Fibroblast of lung (primary cell): ENCODE measurements around the gene FMNL1. TPM values are rescaled to one million over a fixed set of nuclear protein-coding genes. Genes with fewer than 3 reads are reported as not detected.

Source experiments
- DNase-seq, 2 donors: peaks; one replicate each; pipeline versions ENCODE4 v3.0.0 to v3.0.0-alpha.2; 2010; ENCODE audit warnings: low read depth in 2 of 2
- H2AFZ ChIP-seq: 2 replicates; pipeline ENCODE4 v1.5.1; 2012; ENCODE audit warnings: low read length, control low read depth, inconsistent platforms
- H3K27ac ChIP-seq: 2 replicates; pipeline ENCODE4 v1.5.1; 2011; ENCODE audit warnings: low read length, control low read depth; ENCODE audit not compliant: insufficient read depth
- H3K27me3 ChIP-seq: 2 replicates; pipeline ENCODE4 v1.5.1; 2011; ENCODE audit warnings: mild to moderate bottlenecking, low read length; ENCODE audit not compliant: control insufficient read depth, insufficient read depth
- H3K36me3 ChIP-seq: 2 replicates; pipeline ENCODE4 v1.5.1; 2011; ENCODE audit warnings: low read length; ENCODE audit not compliant: control insufficient read depth, insufficient read depth
- H3K4me1 ChIP-seq: 2 replicates; pipeline ENCODE4 v1.5.1; 2011; ENCODE audit warnings: low read length; ENCODE audit not compliant: control insufficient read depth, insufficient read depth; ENCODE audit errors: extremely low read depth
- H3K4me2 ChIP-seq: 2 replicates; pipeline ENCODE4 v1.5.1; 2011; ENCODE audit warnings: low read length, control low read depth; ENCODE audit not compliant: insufficient read depth; ENCODE audit errors: extremely low read depth
- H3K4me3 ChIP-seq, 4 experiments: fragments of 200-600 bp in 1 of 4; sonication (generic) in 1 of 4; replicated peaks in 1 of 4; 2 replicates each; pipeline ENCODE4 v1.5.1; 2011 to 2016; ENCODE audit warnings: low read length in 4 of 4, low read depth in 3 of 4, mild to moderate bottlenecking in 3 of 4, control low read depth in 2 of 4, inconsistent platforms in 1 of 4, mixed read lengths in 1 of 4; ENCODE audit not compliant: insufficient read depth in 1 of 4; ENCODE audit errors: control extremely low read depth in 1 of 4
- H3K79me2 ChIP-seq: 2 replicates; pipeline ENCODE4 v1.5.1; 2012; ENCODE audit warnings: mild to moderate bottlenecking, low read length, inconsistent platforms; ENCODE audit not compliant: control insufficient read depth, insufficient read depth
- H3K9ac ChIP-seq: 2 replicates; pipeline ENCODE4 v1.5.1; 2011; ENCODE audit warnings: mild to moderate bottlenecking, low read length, control low read depth; ENCODE audit not compliant: insufficient read depth
- H3K9me3 ChIP-seq: 2 replicates; pipeline ENCODE4 v1.5.1; 2012; ENCODE audit warnings: low read depth, low read length; ENCODE audit not compliant: control insufficient read depth, insufficient read depth
- H4K20me1 ChIP-seq: 2 replicates; pipeline ENCODE4 v1.5.1; 2011; ENCODE audit warnings: low read length; ENCODE audit not compliant: control insufficient read depth, insufficient read depth; ENCODE audit errors: extremely low read depth
- EZH2 ChIP-seq: IDR thresholded peaks from 2 replicates; pipeline ENCODE4 v1.5.1; 2012; ENCODE audit warnings: low read length, control low read depth, mild to moderate bottlenecking; ENCODE audit errors: missing control alignments
- polyA plus RNA-seq, 2 donors: library from polyadenylated mRNA; depleted of rRNA in 1 of 2; stranded (reverse) in 1 of 2; unstranded in 1 of 2; fragments of >200 nt; gene quantifications; 2 replicates each; pipeline ENCODE4 v1.2.1, GENCODE V29; 2011 to 2012; ENCODE audit warnings: missing spikeins in 1 of 2
- total RNA-seq: library from RNA; depleted of rRNA; stranded (reverse); fragments of >200 nt; gene quantifications from 2 replicates; pipeline ENCODE4 v1.2.1, GENCODE V29; 2014
- TF ChIP-seq, protein P1 (sequence below), 2 donors: IDR thresholded peaks in 1 of 2; conservative IDR thresholded peaks in 1 of 2; 1 replicate in 1 of 2; 2 replicates in 1 of 2; pipeline ENCODE4 v1.5.1; 2011 to 2012; ENCODE audit warnings: low read length in 2 of 2, control low read depth in 1 of 2, inconsistent platforms in 1 of 2, low read depth in 1 of 2, mild to moderate bottlenecking in 1 of 2

FMNL1 gene
- total and polyA plus RNA-seq, 2 donors (not counting 1 experiment from before 2014, with no cell fraction given), result 1.1 to 2.8 TPM

DNA sequence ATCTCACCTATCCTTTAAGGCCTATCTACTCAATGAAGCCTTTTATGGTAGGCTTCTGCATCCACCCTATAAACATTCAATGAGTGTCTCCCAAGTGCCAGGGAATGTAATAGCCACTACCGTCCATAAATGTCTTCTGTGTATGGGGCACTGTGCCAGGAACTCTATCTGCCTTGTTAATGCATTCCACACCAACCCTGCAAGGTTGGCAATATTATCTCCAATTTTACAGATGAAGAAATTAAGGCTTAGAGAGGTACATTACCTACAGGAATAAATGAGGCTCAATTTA is 75.1 kb downstream of the FMNL1 start:
- no peak for TF ChIP-seq EZH2
- TF ChIP-seq, protein P1, sequence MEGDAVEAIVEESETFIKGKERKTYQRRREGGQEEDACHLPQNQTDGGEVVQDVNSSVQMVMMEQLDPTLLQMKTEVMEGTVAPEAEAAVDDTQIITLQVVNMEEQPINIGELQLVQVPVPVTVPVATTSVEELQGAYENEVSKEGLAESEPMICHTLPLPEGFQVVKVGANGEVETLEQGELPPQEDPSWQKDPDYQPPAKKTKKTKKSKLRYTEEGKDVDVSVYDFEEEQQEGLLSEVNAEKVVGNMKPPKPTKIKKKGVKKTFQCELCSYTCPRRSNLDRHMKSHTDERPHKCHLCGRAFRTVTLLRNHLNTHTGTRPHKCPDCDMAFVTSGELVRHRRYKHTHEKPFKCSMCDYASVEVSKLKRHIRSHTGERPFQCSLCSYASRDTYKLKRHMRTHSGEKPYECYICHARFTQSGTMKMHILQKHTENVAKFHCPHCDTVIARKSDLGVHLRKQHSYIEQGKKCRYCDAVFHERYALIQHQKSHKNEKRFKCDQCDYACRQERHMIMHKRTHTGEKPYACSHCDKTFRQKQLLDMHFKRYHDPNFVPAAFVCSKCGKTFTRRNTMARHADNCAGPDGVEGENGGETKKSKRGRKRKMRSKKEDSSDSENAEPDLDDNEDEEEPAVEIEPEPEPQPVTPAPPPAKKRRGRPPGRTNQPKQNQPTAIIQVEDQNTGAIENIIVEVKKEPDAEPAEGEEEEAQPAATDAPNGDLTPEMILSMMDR (conservative IDR thresholded peaks at IDR 0.05 in 1 of 2, IDR thresholded peaks at IDR 0.05 in 1 of 2; ENCODE audit: low read depth in 1 of 2, low read length in 2 of 2), result no peak
- no peak for DNase-seq
- H3K79me2 ChIP-seq, result peaks cover 31% of the 10 kb centered on the region
- H3K4me1 ChIP-seq, result peaks cover 24% of the 10 kb centered on the region
- H3K9ac ChIP-seq, result no peak overlapping the region
- H4K20me1 ChIP-seq, result peaks cover 2% of the 10 kb centered on the region
- H3K4me2 ChIP-seq, result no peak overlapping the region
- no peak overlapping the region for H3K4me3 ChIP-seq
- no peaks in the 10 kb centered on the region for H3K27me3 ChIP-seq
- H3K27ac ChIP-seq, result no peak overlapping the region
- H2AFZ ChIP-seq, result no peak overlapping the region
- no peaks in the 10 kb centered on the region for H3K9me3 ChIP-seq
- H3K36me3 ChIP-seq, result peaks cover 2% of the 10 kb centered on the region

Other genes starting within 250 kb of the FMNL1 start
- gene DCAKD, start 170.3 kb upstream of the FMNL1 start, total RNA-seq, result 39.8 and 41.5 TPM in 2 replicates
- gene DCAKD, start 170.3 kb upstream of the FMNL1 start, polyA plus RNA-seq, result 21.8 TPM in 2 replicates
- 73.2 and 124 TPM in 2 replicates for gene NMT1, start 160.6 kb upstream of the FMNL1 start, total RNA-seq
- 46.2 and 57.1 TPM in 2 replicates for gene NMT1, start 160.6 kb upstream of the FMNL1 start, polyA plus RNA-seq
- gene PLCD3, start 89.4 kb upstream of the FMNL1 start, total RNA-seq, result 39.3 and 59.8 TPM in 2 replicates
- gene PLCD3, start 89.4 kb upstream of the FMNL1 start, polyA plus RNA-seq, result 32.8 and 52.1 TPM in 2 replicates
- 7.7 and 18.0 TPM in 2 replicates for gene ACBD4, start 86.2 kb upstream of the FMNL1 start, total RNA-seq
- 3.0 and 3.4 TPM in 2 replicates for gene ACBD4, start 86.2 kb upstream of the FMNL1 start, polyA plus RNA-seq
- gene HEXIM1, start 73.4 kb upstream of the FMNL1 start, total RNA-seq, result 9.9 and 10.3 TPM in 2 replicates
- gene HEXIM1, start 73.4 kb upstream of the FMNL1 start, polyA plus RNA-seq, result 11.7 and 12.4 TPM in 2 replicates
- gene HEXIM2, start 60.0 kb upstream of the FMNL1 start, total RNA-seq, result 12.8 and 18.7 TPM in 2 replicates
- gene HEXIM2, start 60.0 kb upstream of the FMNL1 start, polyA plus RNA-seq, result 1.9 and 2.7 TPM in 2 replicates
- not detected in 2 replicates for gene SPATA32, start 40.2 kb downstream of the FMNL1 start, total RNA-seq
- not detected in 2 replicates for gene SPATA32, start 40.2 kb downstream of the FMNL1 start, polyA plus RNA-seq
- gene MAP3K14, start 95.1 kb downstream of the FMNL1 start, total RNA-seq, result 3.6 TPM in 2 replicates
- 3.9 and 5.2 TPM in 2 replicates for gene MAP3K14, start 95.1 kb downstream of the FMNL1 start, polyA plus RNA-seq
- gene ARHGAP27, start 211.0 kb downstream of the FMNL1 start, total RNA-seq, result 1.5 and 3.3 TPM in 2 replicates
- gene ARHGAP27, start 211.0 kb downstream of the FMNL1 start, polyA plus RNA-seq, result 0.57 and 0.95 TPM in 2 replicates